Daoy (cell line): ENCODE data around the gene CBFA2T2. TPM values are rescaled to one million over a fixed set of nuclear protein-coding genes. Genes with fewer than 3 reads are reported as not detected.
"Not testable (repeated sequence)": the region's sequence is repeated elsewhere in the genome, so short reads cannot be mapped to it uniquely, and the experiment has no call there.

Experiments
- DNase-seq: peaks from one replicate; pipeline ENCODE4 v3.0.0-alpha.2; 2015; ENCODE audit warnings: low read depth
- total RNA-seq: library from RNA; depleted of rRNA; stranded (reverse); fragments of >200 nt; shearing (Covaris generic); gene quantifications from 2 replicates; pipeline ENCODE4 v1.2.3, GENCODE V29; 2014

Gene CBFA2T2
- total RNA-seq, 1 experiment from 2014 or later, result 3.6 TPM

- no peak for DNase-seq
Observed at GRCh38 chr20:33506576-33506975, 16.7 kb downstream of the CBFA2T2 start.

DNA sequence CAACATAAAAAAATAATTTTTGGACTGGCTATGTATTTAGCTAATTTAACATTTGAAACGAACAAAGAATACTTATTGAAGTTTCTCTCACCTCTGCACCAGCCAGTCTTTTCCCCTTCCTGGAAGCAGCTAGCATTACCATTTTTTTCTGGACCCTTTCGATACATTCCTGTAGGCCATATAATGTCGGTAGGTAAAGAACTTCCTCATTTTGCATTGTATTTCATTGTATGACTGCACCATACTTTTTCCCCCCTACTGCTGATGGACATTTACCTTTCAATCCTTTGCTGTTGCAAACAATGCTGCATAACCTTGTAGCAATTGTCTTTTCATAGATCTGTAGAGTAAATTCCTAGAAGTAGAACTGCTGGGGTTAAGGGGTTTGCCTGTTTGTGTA is 17.6 kb downstream of the CBFA2T2 start:
- no peak for DNase-seq

DNA sequence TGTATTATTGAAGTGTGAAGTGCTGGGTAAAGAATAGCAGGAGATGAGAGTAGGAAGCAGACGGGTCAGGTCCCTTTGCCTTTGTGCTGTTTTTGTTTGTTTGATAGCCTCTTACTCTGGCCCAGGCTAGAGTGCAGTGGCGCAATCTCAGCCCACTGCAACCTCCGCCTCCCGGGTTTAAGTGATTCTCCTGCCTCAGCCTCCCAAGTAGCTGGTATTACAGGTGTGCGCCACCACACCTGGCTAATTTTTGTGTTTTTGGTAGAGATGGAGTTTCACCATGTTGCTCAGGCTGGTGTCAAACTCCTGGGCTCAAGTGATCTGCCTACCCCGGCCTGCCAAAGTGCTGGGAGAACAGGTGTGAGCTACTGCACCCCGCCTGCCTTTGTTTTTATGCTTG is 18.1 kb downstream of the CBFA2T2 start:
- not testable (repeated sequence) for DNase-seq

GRCh38 chr20:33509057-33509456 is 19.2 kb downstream of the CBFA2T2 start:
- not testable (repeated sequence) for DNase-seq

DNA sequence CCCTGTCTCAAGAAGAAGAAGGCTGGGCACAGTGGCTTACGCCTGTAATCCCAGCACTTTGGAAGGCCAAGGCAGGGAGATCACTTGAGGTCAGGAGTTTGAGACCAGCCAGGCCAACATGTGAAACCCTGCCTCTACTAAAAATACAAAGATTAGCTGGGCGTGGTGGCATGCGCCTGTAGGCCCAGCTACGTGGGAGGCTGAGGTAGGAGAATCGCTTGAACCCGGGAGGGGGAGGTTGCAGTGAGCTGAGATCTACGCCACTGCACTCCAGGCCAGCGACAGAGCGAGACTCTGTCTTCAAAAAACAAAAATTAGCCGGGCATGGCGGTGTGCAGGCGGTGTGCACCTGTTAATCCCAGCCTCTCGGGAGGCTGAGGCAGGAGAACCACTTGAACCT is 22.0 kb downstream of the CBFA2T2 start:
- DNase-seq, result not testable (repeated sequence)

GRCh38 chr20:33515569-33516216 is 25.8 kb downstream of the CBFA2T2 start:
- DNase-seq, result no peak

GRCh38 chr20:33516882-33517281 is 27.0 kb downstream of the CBFA2T2 start:
- no peak for DNase-seq

- DNase-seq, result peak; percentile 87
Observed at GRCh38 chr20:33518071-33518470, 28.2 kb downstream of the CBFA2T2 start.

GRCh38 chr20:33521461-33521860 is 31.6 kb downstream of the CBFA2T2 start:
- no peak for DNase-seq

DNA sequence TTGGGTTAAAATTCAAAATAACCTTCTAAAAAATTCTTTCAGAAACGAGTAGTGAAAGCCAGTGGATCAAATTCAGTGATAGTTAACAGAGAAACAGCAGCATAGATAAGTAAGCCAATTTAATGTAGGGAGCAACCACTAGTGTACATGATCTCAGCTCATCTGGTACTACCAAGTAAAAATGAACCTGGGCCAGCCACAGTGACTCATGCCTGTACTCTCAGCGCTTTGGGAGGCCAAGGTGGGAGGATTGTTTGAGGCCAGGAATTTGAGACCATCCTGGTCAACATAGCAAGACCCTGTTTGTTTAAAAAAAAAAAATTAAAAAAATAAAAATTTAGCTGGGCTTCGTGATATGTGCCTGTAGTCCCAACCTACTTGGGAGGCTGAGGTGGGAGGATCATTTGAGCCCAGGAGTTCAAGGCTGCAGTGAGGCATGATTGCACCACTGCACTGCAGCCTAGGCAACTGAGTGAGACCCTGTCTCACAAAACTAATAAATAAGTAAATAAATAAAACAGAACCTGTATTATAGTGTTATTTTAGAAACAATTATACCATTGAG is 32.4 kb downstream of the CBFA2T2 start:
- DNase-seq, result no peak

DNA sequence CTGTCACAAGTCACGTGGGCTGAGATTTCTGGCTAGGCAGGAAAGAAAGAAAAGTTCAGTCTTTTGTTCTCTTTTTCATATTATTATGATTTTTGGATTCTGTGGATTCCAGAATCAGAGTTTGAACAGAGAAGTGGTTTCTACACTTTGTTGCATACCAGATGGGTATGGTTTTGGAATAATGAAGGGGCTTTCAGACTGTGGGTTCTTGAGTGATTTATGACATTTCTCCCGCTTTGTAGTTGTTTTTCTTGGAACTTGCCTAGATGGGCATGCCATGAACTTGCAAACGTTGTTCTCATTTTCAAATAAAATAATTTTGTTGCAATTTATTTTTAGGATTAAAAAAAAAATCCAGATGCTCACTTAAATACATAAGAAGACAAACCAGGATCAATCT is 34.4 kb downstream of the CBFA2T2 start:
- no peak for DNase-seq

GRCh38 chr20:33526769-33527168 is 36.9 kb downstream of the CBFA2T2 start:
- no peak for DNase-seq

DNA sequence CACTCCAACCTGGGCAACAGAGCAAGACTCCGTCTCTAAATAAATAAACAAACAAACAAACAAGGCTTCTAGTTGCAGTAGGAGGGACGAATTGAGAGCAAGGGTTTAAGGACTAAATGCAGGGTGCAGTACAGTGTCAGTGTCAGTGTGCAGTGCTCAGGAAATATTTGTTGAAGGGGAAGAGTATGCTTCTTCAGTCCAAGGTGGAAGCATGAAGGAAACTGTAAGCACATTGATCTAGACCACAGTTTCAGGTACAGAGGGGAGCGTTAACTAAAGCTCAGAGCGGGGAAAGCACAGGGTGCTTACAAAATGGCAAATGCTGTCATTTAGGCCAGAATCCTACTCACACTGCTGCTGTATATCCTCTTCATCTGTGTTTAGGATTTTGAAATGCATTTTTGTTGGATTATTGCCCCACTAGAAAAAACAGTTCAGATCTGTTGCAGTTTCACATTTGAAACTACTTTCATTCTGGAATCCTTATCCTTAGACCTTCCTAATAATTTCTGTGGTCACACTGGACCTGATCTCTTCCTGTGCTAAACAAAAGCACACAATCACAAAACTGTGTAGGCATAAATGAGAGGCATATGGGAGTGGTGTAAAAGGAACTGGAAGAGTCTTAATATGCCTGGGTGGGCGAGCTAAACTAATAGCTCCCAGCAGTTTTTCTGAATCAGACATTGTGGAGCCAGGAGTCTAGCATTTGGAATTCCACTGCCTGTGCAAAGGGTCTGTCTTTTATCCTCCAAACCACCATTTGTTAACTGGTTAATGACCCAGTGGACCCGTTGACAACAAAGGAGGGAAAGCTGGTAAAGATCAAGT is 41.4 kb downstream of the CBFA2T2 start:
- no peak for DNase-seq

GRCh38 chr20:33531885-33532284 is 42.0 kb downstream of the CBFA2T2 start:
- DNase-seq, result no peak

GRCh38 chr20:33532753-33533459 is 43.0 kb downstream of the CBFA2T2 start:
- no peak for DNase-seq

DNA sequence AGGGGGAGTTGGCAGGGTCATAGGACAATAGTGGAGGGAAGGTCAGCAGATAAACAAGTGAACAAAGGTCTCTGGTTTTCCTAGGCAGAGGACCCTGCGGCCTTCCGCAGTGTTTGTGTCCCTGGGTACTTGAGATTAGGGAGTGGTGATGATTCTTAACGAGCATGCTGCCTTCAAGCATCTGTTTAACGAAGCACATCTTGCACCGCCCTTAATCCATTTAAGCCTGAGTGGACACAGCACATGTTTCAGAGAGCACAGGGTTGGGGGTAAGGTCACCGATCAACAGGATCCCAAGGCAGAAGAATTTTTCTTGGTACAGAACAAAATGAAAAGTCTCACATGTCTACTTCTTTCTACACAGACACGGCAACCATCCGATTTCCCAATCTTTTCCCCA is 45.8 kb downstream of the CBFA2T2 start:
- not testable (repeated sequence) for DNase-seq

GRCh38 chr20:33537608-33538007 is 47.7 kb downstream of the CBFA2T2 start:
- no peak for DNase-seq

DNA sequence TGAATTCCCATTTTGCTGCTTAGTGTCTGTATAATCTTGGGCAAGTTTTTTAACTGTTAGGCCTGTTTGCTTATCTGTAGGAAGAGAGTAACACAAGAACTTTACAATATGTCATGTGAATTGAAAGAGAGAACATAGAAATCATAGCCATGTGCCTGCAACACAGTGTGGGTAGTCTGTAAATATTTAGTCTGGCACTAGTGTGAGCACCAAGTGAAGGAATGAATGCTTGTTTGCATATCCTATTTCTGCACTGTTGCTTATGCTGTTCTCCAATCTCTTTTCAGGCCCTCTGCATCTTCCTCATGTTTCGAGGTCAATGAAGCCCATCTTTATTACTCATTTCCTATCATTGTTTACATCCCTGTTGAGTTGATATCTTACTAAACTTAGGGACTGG is 49.2 kb downstream of the CBFA2T2 start:
- no peak for DNase-seq

DNA sequence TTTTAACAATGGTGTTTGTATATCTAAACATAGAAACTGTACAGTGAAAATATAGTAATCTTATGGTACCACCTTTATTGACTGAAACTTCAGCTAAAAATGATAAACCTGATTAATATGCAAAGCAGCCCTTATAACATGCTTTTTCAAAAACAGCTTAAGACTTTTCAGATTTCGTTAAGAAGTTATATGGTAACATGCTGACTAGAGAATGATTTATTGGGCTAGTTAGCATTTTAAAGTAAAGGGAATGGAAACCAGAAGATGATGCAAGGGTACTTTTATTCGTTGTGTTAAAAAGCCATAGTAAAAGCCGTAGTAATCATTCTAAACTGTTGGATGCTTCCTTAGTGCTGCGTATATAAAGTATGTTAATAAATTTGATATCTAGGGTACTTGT is 50.5 kb downstream of the CBFA2T2 start:
- no peak for DNase-seq

DNA sequence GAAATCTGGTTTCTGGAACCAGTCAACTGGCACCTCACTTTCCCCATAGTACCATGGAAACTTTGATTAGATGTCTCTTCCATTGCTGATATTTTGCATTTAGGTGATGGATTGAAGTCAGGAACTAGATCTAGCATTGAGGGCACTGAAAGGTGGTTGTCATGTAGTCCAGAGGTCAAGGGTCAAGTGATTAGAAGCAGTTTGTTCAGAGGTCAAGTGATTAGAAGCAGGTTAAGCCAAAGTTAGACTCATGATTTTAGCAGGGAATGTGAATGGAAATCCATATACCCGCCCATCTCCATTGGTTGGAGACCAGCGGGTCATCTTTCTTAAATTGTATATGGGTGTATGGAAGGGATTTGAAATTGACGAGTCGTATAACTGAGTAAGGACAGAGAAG is 51.2 kb downstream of the CBFA2T2 start:
- no peak for DNase-seq

DNA sequence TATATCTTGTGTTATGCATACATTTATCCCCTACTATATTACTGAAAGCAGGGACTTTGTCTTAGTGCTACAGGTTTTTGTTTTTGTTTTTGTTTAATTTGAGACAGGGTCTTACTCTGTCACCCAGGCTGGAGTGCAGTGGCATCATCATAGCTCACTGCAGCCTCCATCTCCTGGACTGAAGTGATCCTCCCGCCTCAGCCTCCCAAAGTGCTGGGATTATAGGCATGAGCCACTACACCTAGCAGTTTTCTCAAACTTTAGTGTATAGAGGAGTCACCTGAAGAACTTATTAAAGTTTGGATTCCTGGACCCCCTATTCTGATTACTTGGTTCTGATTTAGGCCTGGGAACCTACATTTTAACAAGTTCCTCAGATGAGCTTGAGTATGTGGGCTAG is 51.9 kb downstream of the CBFA2T2 start:
- no peak for DNase-seq

- no peak for DNase-seq
Observed at GRCh38 chr20:33545763-33546162, 55.9 kb downstream of the CBFA2T2 start.
